Sciatic nerve (tissue), 2 donors: ENCODE data around the gene UMOD. TPM values are rescaled to one million over a fixed set of nuclear protein-coding genes. Genes with fewer than 3 reads are reported as not detected.

ENCODE experiments used
- ATAC-seq: fragments of 200-7000 bp; cut with Tn5 transposase; one replicate; pipeline ENCODE4 v1.9.1; 2020; ENCODE audit warnings: mild to moderate bottlenecking, moderate library complexity
- DNase-seq: peaks from one replicate; pipeline ENCODE4 v3.0.0-alpha.2; 2020; ENCODE audit warnings: low spot score
- intact Hi-C: fragments of 100-400 bp; cut with DNase I; formaldehyde crosslinking; loops from one replicate; pipeline ENCODE4 v1.14.2; 2022
- total RNA-seq: library from RNA; stranded (reverse); fragmentation: NEBNext Ultra II Directional; extraction: Animal tissue kit (Norgen Biotek cat#: 25700); gene quantifications from one replicate; pipeline ENCODE4 v1.2.1, GENCODE V29; 2021
- donor health status: DM: no; HTN: no; CAD: no.
- donor health status: DM: no; HTN: no; CAD: no.

Gene UMOD
- total RNA-seq, 1 donor from 2014 or later: not detected

- intact Hi-C loops: no loop called here
- DNase-seq (no peak), ATAC-seq (no peak)
These were observed 20.2 kb upstream of the UMOD start for GRCh38 chr16:20372701-20373100.

- intact Hi-C loops: no loop called here
- ATAC-seq: no peak
- DNase-seq: no peak
These were observed 17.0 kb upstream of the UMOD start for GRCh38 chr16:20369452-20370054.

- no peak for ATAC-seq
- no peak for DNase-seq
- intact Hi-C loops: no loop called here
These were observed 11.5 kb upstream of the UMOD start for GRCh38 chr16:20364051-20364450.

GRCh38 chr16:20363191-20363590 is 10.7 kb upstream of the UMOD start:
- ATAC-seq (no peak), DNase-seq (no peak)
- intact Hi-C loops: no loop called here

- no peak for ATAC-seq
- no peak for DNase-seq
- intact Hi-C loops: no loop called here
These were observed 7.5 kb upstream of the UMOD start for GRCh38 chr16:20359997-20360396.

- ATAC-seq: no peak
- intact Hi-C loops: no loop called here
- DNase-seq: no peak
These were observed 2.7 kb upstream of the UMOD start for GRCh38 chr16:20355114-20355782.

GRCh38 chr16:20353379-20353778 is 864 bp upstream of the UMOD start:
- intact Hi-C loops: no loop called here
- DNase-seq (no peak), ATAC-seq (no peak)

GRCh38 chr16:20349615-20350014 is 2.9 kb downstream of the UMOD start:
- ATAC-seq (no peak), DNase-seq (no peak)
- intact Hi-C loops: no loop called here

GRCh38 chr16:20348365-20349185 is 3.9 kb downstream of the UMOD start:
- ATAC-seq (no peak), DNase-seq (no peak)
- intact Hi-C loops: no loop called here

GRCh38 chr16:20347666-20348364 is 4.7 kb downstream of the UMOD start:
- DNase-seq (no peak), ATAC-seq (no peak)
- intact Hi-C loops: no loop called here

GRCh38 chr16:20344611-20345010 is 7.9 kb downstream of the UMOD start:
- intact Hi-C loops: no loop called here
- DNase-seq (no peak), ATAC-seq (no peak)

- no peak for ATAC-seq
- no peak for DNase-seq
- intact Hi-C loops: no loop called here
These were observed 12.8 kb downstream of the UMOD start for GRCh38 chr16:20339744-20340143.

GRCh38 chr16:20336955-20337354 is 15.6 kb downstream of the UMOD start:
- ATAC-seq: no peak
- no peak for DNase-seq
- intact Hi-C loops: no loop called here

GRCh38 chr16:20334396-20334795 is 18.1 kb downstream of the UMOD start:
- intact Hi-C loops: no loop called here
- DNase-seq (no peak), ATAC-seq (no peak)

- intact Hi-C loops: no loop called here
- ATAC-seq (no peak), DNase-seq (no peak)
These were observed 19.4 kb downstream of the UMOD start for GRCh38 chr16:20333120-20333519.

GRCh38 chr16:20332411-20332810 is 20.1 kb downstream of the UMOD start:
- ATAC-seq (no peak), DNase-seq (no peak)
- intact Hi-C loops: no loop called here

GRCh38 chr16:20331635-20332034 is 20.9 kb downstream of the UMOD start:
- ATAC-seq (no peak), DNase-seq (no peak)
- intact Hi-C loops: no loop called here

GRCh38 chr16:20329392-20330138 is 22.9 kb downstream of the UMOD start:
- ATAC-seq (no peak), DNase-seq (no peak)
- intact Hi-C loops: no loop called here

- intact Hi-C loops: no loop called here
- DNase-seq (no peak), ATAC-seq (no peak)
These were observed 25.0 kb downstream of the UMOD start, which contains the start of gene GP2 for GRCh38 chr16:20327444-20328041. Gene GP2, minus strand, starts transcription at chr16:20327513. Its CDS starts 1,082 bp downstream, at chr16:20326431.
